ENCODE results near the gene ZNF318.
"Not testable (repeated sequence)": the region's sequence is repeated elsewhere in the genome, so short reads cannot be mapped to it uniquely, and the experiment has no call there.

ZNF318 gene

DNA sequence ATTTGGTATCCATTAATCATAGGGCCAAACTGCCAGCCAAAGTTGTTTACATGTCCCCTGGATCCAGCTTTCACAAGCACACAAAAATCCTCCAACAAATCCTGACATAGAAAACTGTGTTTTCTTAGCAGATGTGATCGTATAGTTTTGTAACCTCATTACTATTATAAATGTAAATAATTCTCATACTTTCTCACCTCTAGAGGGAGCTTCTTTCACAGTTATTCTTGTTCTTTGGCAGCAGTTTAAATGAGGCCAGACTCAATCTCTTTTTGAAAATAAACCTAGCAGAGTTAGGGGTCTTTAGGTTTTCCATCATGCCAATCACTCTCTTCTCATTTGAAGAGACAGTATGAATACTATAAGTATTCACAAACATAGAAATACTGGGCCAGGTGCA, 17.0 kb upstream of the ZNF318 start:
- no peak for DNase-seq

DNA sequence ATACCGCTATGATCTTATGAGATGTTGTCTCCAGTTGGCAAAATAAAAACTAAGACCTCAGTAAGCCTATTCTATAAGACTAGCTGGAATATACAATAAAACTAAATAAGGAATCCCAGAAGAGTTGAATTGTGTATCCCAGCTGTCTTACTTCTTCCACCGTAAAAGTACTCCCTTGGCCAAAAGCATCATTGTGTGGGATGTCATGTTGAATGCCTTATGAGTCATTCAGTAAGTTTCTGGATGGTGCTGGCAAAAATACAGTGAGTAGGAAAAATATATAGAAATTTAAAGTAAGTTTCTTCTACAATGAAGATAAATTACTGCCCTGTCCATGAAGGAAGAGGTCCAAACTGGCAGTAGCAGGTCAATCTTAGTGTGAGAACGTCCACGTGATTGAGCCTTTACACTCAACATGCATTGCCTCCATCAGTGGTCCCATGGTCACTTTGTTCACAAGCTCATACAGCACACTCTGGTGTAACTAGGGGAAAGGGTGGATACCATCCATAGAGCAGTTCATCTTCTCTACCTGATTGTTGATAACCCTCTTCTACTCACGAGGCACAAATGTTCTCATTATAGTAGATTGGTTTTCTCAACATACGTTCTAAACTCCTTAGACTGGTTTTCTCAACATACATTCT, 13.7 kb upstream of the ZNF318 start:
- no peak for DNase-seq

DNA sequence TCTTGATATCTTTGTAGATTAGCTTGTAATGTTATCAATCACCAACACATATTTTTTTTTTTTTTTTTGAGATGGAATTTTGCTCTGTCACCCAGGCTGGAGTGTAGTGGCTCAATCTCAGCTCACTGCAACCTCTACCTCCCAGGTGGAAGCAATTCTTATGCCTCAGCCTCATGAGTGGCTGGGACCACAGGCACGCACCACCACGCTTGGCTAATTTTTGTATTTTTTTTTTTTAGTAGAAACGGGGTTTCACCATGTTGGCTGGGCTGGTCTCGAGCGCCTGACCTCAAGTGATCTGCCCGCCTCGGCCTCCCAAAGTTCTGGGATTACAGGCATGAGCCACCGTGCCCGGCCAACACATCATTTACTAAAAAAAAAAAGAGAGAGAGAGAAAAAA, 11.4 kb upstream of the ZNF318 start:
- DNase-seq = not testable (repeated sequence)

DNA sequence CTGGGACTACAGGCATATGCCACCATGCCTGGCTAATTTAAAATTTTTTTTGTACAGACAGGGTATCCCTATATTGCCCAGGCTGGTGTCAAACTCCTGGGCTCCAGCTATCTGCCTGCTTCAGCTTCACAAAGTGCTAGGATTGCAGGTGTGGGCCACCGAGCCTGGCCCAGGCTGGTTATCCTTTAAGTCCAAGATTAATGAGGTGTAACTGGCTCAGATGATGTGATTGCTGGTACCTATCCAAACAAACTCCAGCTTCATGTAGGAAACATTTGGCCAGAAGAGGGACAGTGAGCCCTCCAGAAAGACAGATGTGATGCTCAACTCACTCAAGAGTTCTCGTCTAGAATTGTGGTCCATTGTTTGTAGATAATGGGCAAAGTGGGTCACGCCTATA, 9.2 kb upstream of the ZNF318 start:
- DNase-seq = peak; percentile 14

DNA sequence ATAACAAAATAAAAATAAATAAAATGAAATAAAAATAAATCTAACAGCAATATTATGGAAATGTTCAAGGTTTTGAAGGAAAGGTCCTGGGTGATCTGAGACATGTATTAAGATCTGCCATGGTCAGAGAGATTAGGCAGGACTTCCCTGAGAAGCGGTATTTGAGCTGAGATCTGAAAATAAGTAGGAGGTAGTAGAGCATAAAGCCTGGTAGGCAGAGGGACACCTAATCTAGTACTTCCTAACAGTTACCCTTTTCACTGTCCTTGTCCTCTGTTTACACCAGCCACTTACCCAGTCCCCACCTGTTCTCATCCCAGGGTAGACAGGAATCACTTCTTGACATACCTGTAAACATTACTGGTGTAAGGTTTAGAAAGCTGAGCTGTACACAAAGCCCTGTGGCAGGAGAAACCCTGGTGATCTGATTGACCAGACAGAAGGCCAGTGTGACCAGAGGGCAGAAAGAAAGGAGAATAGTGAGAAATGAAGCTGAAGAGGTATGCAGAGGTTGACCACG, 8.3 kb upstream of the ZNF318 start:
- peak; percentile 69 for DNase-seq

DNA sequence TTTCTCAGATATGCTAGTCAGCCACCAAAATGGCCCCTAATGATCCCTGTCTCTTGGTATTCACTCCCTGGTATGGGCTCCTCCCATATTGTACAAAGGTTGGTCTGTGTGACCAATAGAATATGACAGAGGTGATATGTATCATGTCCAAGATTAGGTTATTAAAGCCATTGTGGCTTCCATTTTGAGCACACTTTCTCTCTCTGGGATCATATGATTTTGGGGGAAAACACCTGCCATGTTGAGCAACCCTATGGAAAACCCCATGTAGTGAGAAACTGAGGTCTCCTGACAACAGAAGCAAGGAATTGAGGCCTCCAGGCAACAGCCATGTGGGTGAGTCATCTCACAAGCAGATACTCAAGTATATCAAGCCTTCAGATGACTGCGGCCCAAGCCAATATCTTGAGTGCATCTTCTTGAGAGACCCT, 7.1 kb upstream of the ZNF318 start:
- DNase-seq = peak; percentile 14

DNA sequence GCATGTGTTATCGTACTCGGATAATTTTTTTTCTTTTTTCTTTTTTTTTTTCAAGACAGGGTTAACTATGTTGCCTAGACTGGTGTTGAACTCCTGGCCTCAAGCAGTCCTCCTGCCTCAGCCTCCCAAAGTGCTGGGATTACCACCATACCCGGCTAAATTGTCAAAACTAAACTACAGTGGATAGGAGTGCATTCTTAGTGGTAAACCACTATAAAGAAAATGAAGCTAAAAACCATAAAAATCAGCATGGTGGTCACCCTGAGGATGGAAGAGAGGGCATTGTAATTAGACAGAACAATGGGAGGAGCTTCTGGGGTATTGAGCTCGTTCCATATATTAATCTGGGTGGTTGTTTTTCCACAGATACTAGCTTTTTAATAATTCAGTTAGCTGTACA, 6.2 kb upstream of the ZNF318 start:
- no peak for DNase-seq

DNA sequence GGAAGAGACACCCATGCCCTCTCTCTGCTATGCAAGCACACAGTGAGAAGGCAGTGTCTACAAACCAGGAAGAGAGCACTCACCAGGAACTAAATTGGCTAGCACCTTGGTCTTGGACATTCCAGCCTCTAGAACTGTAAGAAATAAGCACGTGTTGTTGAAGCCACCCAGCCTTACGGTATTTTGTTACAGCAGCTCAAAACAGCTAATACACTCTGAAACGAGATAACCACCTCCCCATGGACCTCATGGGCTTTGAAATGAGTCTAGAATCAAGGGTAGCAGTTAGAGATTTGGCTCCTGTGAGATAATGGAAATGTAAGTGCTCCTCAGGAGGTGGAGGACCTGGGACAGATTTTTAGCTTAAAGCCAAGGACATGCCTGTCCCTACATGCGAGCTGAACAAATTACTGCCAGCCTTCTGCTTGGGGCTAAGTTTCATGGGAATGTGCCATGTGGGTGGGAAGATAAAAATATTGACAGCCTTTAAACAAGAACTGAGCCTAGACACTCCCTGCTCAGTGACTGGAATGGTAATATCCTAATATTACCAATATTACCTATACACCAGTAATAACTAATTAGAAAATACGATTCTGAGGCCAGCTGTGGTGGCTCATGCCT, 3.9 kb upstream of the ZNF318 start:
- no peak for DNase-seq

DNA sequence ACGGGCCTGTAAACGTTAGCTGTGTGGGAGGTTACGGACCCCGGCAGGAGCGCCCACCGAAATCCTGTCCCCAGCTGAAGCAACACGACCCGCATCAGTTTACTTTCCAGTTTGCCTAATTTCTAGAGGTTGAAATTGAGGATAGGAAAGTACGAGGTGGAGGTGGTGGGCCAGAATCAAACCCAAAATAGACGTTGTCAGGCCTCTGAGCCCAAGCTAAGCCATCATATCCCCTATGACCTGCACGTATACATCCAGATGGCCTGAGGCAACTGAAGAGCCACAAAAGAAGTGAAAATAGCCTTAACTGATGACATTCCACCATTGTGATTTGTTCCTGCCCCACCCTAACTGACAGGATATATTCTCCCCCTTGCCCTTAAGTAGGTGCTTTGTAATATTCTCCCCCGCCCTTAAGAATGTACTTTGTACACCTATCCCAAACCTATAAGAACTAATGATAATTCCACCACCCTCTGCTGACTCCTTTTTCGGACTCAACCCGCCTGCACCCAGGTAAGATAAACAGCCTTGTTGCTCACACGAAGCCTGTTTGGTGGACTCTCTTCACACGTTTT, 645 bp upstream of the ZNF318 start:
- DNase-seq = not testable (repeated sequence)

DNA sequence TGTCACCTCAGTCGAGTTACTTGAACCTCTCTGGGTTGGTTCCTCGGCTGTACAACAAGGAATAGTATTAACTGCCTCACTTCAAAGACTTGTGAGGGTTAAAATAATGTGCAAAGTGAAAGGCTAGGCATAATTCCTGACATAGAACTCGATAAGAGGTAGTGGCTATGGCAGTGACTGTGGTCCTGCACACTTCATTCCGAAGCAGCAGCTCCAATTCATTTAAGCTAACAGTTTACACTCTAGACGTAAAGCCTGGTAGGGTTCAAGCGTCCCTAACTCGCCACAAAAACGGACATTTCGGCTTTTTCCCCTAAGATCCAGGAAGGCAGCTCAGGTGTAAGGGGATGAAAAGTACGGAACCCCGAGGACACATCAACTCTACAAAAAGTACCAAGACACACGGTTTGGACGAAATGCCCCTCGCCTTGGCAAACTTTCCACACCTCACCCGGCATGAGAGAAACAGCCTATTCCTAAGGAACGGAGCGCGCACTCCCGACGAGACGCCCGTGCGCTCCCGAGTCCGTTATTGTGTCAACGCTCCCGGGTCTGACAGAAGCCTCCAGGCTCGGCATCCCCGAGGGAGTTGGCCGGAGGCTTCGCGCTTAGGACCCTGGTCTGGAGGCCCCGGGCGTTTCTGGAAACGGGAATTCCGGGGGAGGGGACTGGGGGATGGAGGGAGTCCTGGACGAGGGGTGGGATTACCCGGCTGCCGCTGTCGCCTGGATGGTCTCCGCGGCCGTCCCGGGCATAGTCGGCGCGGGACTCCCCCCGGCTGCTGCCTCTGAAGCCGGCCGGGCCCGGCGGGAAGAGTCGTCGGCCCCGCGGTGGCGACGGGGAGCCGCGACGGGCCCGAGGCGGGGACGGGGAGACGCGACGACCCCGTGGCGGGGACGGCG, 937 bp downstream of the ZNF318 start:
- DNase-seq = peak; percentile 76

DNA sequence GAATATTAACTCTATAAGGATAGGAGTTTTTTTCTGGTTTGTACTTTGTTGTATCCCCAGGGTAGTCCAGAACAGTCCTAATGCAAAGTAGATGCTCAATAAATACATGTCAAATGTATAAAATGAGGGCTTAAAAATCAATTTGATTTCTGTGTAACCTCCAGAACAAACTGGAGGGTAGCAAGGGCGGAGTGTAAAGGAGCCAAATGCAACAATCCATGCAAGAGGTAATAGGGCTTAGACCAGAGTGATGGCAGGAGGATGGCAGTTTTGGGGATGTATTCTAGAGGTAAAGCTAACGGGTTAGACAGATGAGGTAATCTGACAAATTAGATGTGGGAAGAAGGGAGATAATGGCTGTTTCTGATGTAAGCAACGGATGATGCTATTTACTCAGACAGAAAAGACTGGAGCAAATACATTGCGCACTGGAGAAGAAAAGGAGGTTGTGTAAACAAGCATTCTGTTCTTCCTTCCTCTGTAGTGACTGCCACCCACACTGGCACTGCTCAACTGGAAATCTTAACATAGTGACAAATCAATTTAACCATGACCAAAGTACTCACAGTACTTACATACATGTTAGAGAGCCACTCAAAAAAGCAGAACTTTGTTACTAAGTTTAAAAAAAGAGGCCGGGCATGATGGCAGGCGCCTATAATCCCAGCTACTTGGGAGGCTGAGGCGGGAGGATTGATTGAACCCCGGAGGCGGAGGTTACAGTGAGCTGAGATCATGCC, 2.0 kb downstream of the ZNF318 start:
- no peak for DNase-seq

DNA sequence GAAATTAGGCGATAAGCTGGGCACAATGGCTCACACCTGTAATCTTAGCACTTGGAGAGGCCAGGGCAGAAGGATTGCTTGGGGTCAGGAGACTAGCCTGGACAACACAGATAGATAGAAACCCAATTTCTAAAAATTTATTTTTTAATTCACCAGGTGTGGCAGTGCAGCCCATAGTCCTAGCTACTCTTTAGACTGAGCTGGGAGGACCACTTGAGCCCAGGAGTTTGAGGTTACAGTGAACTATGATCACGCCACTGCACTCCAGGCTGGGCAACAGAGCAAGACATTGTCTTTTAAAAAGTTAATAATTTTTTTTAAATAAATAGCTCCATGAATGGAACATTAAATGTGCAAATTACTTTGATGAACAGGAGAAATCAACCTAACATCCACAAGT, 8.2 kb downstream of the ZNF318 start:
- no peak for DNase-seq

DNA sequence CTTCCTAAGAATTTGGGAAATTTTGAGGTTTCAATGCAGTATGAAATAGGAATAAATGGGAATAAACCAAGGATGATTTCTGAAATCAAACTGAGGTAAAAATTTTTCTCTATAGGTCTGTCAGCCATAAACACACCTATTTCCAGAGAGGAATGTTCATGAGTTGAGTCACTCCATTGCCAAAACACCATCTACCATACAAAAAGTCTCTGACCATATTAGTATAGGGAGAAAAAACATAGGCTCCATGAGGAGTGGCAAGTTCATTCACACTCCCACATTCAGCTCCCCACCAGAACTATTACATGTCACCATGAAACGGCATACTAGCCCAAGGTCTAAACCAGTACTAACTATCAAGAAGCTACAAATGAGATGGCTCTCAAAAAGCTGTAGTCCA, 9.6 kb downstream of the ZNF318 start:
- no peak for DNase-seq

DNA sequence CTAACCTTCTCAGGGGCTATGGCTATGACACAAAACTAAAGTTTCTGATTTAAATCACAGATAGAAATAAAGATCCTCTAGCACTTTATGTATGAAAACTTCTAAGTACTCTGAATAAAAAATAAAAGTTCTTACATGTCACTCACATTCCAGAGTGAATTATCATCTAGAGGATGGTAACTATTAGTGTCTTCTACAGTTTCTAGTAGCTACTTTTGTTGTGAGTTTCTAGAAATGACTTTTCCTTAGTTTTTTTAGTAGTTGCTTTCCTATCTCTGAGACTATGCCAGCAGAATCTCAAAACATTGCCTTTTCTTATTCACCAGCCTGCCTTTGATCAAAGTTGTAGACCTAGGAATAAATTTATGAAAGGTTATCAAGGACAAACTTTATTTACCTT, 10.1 kb downstream of the ZNF318 start:
- no peak for DNase-seq

DNA sequence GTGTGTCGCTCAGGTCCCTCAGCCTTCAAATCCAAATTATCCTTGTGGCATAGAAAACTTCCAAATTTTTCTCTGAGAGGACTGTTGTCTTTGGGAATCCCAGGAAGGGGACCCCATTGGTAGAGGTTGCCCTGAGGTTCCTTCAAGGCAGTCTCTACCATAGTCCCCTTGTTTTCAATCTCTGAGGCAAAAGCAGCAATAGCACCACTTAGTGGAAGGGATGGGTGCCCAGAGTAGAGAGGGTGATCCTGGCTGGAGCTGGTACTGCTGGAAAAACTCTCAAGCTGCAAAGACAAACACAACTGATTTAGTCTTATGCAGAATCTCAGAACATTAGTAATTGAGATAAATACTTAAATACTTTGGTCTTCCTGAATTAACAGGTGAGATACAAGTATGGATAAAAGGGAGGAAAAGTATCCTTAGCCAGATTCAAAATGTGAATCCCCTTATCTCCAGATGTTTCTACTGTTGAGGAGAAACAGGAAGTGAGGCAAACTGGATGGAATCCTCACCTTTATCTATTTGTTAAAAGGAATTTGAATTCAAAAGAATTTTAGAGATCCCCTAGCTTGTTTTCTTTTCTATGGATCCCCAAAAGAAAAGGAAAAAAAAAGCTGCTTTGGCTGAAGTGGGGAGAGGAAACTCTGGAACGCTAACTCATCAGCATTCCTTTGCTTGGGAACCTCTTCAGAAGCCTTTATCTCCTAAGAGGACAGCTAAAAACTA, 13.4 kb downstream of the ZNF318 start:
- peak; percentile 50 for DNase-seq

DNA sequence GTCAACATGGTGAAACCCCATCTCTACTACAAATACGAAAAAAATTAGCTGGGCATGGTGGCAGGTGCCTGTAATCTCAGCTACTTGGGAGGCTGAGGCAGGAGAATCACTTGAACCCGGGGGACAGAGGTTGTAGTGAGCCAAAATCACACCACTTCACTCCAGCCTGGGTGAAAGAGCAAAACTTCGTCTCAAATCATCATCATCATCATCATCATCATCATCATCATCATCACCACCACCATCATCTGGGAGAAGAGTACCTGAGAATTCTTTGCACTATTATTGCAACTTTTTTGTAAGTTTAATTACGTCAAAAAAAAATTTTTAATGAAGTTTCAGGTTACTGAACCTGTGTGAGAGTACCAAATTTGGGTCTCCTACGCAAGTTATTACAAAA, 17.5 kb downstream of the ZNF318 start:
- not testable (repeated sequence) for DNase-seq

DNA sequence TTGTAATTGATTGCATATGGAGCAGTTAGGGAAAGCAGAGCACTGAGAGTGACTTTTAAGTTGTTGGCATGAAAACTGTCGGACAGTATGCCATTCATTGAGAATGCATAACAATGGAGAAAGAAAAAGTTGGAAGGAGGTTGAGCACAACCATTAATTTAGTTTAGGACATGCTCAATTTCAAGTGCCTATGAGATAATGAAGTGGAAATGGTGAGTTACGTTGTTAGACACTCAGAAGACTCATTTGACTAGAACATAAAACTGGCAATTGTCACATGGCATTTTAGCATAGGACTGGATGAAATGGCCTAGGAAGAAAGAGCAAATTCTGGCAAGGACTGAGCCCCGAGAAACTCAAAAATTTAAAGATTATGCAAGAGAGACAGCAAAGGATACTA, 22.0 kb downstream of the ZNF318 start:
- DNase-seq = no peak

DNA sequence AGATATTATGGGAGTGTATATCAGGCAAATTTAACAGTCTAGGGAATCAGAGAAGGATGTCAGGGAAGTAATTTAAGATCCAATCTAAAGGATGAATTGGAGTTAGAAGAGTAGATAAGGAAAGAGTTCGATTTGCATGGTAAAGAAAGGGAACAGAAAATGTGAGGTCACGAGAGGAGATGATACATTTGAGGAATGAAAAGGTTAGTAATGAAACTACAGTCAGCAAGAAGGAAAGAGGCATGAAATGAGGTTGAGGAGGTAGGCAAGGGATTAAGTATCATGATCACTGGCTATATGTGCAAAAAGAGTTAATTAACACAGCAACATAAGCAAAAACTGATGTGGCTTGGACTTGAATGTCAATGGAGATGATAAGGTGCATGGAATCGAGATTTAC, 22.4 kb downstream of the ZNF318 start:
- no peak for DNase-seq

DNA sequence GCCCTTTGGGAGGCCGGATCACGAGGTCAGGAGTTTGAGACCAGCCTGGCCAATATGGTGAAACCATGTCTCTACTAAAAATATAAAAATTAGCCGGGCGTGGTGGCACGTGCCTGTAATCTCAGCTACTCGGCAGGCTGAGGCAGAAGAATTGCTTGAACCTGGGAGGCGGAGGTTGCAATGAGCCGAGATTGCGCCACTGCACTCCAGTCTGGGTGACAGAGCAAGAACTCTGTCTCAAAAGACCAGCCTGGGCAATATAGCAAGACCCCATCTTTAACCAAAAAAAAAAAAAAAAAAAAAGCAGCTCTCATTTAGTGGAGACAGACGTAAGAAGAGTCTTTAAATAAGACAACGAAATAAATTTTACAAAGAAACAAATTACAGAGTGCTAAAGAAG, 23.2 kb downstream of the ZNF318 start:
- DNase-seq = not testable (repeated sequence)

DNA sequence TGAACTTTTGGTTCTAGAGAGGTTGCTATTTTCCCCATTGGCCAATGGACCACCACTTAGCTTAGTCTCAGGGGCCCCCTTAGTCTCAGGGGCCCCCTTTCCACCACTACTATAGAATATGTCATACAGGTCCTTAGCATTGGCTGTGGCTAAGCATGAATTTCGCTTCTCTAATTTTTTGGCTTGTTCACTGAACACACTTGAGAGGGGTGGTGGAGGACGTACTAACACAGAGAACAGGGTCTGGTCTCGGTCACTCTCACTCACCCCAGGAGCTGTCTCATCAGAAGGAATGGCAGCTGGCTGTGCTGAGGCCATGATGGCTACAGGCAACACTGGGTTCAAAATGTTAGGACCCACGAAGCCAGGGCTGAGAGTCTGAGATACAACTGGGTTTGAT, 30.3 kb downstream of the ZNF318 start:
- DNase-seq = no peak

DNA sequence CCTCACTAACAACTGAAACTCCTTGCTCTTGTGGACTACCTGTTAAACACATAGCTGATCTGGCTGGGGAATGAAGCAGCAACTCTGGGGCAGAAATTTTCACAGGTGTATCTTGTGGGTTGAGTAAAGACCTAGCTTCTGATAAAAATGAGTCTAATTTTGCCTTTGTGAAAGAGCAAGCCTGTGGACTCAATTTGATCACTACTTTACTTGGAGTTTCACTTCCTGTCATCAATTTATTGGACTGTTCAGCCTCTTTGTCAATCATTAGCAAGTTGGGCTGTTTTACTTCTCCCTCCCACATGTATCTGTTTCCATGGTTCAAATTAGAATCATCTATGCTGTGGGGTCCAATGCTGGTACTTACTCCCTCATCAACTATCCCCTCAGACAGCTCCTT, 31.2 kb downstream of the ZNF318 start:
- DNase-seq = no peak

DNA sequence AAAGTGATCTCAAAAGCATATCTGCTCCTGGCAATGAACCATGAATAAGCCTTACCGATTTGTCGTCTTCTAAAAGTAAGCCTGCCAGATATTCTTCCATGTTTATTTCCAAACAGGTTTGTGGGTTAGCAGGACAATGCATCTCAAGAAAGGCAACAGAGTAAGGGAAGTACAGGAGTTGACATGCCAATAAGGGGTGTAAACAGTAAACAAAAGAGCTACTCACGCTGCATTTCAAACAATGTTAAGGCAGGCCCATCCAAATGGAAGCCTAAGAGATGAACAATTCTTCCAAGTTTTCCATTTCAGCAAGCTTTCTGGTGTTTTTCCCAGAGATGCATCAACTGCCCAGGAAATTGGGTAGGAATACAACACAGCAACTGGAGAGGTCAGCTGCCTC, 33.1 kb downstream of the ZNF318 start:
- no peak for DNase-seq
